Activated T-helper 17 cell treated with anti-CD3 and anti-CD28 coated beads, Interleukin-2, amount 50 U/mL, for 72 hours (primary cell): ENCODE results near the gene MCL1. TPM values are rescaled to one million over a fixed set of nuclear protein-coding genes. Genes with fewer than 3 reads are reported as not detected.

Source experiments
- ATAC-seq: fragments of 150-1000 bp; cut with Tn5 transposase; replicated peaks from 2 replicates; pipeline ENCODE4 v1.10.0; 2021; ENCODE audit warnings: mild to moderate bottlenecking, moderate library complexity
- H3K27ac Mint-ChIP-seq: one replicate; pipeline ENCODE4 v1.8.0; 2022; ENCODE audit warnings: mixed read lengths
- H3K27me3 Mint-ChIP-seq: one replicate; pipeline ENCODE4 v1.8.0; 2022; ENCODE audit warnings: mixed read lengths
- H3K36me3 Mint-ChIP-seq: one replicate; pipeline ENCODE4 v1.8.0; 2022; ENCODE audit warnings: low read depth, mild to moderate bottlenecking, mixed read lengths
- H3K4me1 Mint-ChIP-seq: one replicate; pipeline ENCODE4 v1.8.0; 2022; ENCODE audit warnings: mixed read lengths
- H3K4me3 Mint-ChIP-seq: one replicate; pipeline ENCODE4 v1.8.0; 2022; ENCODE audit warnings: mild to moderate bottlenecking, mixed read lengths
- H3K9me3 Mint-ChIP-seq: one replicate; pipeline ENCODE4 v1.8.0; 2022; ENCODE audit warnings: mixed read lengths
- total RNA-seq, 2 donors: library from RNA; stranded (reverse); gene quantifications; one replicate each; pipeline ENCODE4 v1.2.3, GENCODE V29; 2022

The MCL1 gene
- total RNA-seq, 2 donors from 2014 or later = 235 to 351 TPM

GRCh38 chr1:150534002-150534401 lies 45.4 kb downstream of the MCL1 start:
- no peak overlapping the region for H3K4me3 Mint-ChIP-seq
- no peak overlapping the region for H3K27ac Mint-ChIP-seq
- H3K4me1 Mint-ChIP-seq = no peaks in the 10 kb centered on the region
- ATAC-seq = no peak
- H3K36me3 Mint-ChIP-seq = no peaks in the 10 kb centered on the region
- peaks cover 7% of the 10 kb centered on the region for H3K27me3 Mint-ChIP-seq
- no peaks in the 10 kb centered on the region for H3K9me3 Mint-ChIP-seq

- no peak for ATAC-seq
- Mint-ChIP-seq H3K27me3 (peaks cover 3% of the 10 kb centered on the region), H3K9me3 (no peaks in the 10 kb centered on the region), H3K4me1 (no peaks in the 10 kb centered on the region), H3K4me3 (no peak overlapping the region), H3K36me3 (no peaks in the 10 kb centered on the region), H3K27ac (no peak overlapping the region)
These were observed 46.5 kb downstream of the MCL1 start for GRCh38 chr1:150532860-150533259.

GRCh38 chr1:150530491-150531159 lies 48.8 kb downstream of the MCL1 start:
- Mint-ChIP-seq H3K36me3 (no peaks in the 10 kb centered on the region), H3K4me1 (no peaks in the 10 kb centered on the region), H3K27me3 (no peaks in the 10 kb centered on the region), H3K27ac (no peak overlapping the region), H3K9me3 (no peaks in the 10 kb centered on the region), H3K4me3 (no peak overlapping the region)
- ATAC-seq = no peak

- ATAC-seq = no peak
- Mint-ChIP-seq H3K9me3 (no peaks in the 10 kb centered on the region), H3K36me3 (no peaks in the 10 kb centered on the region), H3K27ac (no peak overlapping the region), H3K27me3 (no peaks in the 10 kb centered on the region), H3K4me3 (no peak overlapping the region), H3K4me1 (no peaks in the 10 kb centered on the region)
These were observed 50.4 kb downstream of the MCL1 start for GRCh38 chr1:150529017-150529416.

GRCh38 chr1:150528196-150528595 lies 51.2 kb downstream of the MCL1 start:
- Mint-ChIP-seq H3K9me3 (no peaks in the 10 kb centered on the region), H3K4me1 (no peaks in the 10 kb centered on the region), H3K27ac (no peak overlapping the region), H3K4me3 (no peak overlapping the region), H3K36me3 (no peaks in the 10 kb centered on the region), H3K27me3 (no peaks in the 10 kb centered on the region)
- no peak for ATAC-seq

- H3K4me3 Mint-ChIP-seq = no peak overlapping the region
- ATAC-seq = no peak
- H3K36me3 Mint-ChIP-seq = no peaks in the 10 kb centered on the region
- no peaks in the 10 kb centered on the region for H3K9me3 Mint-ChIP-seq
- no peaks in the 10 kb centered on the region for H3K27me3 Mint-ChIP-seq
- no peaks in the 10 kb centered on the region for H3K4me1 Mint-ChIP-seq
- H3K27ac Mint-ChIP-seq = no peak overlapping the region
These were observed 54.1 kb downstream of the MCL1 start for GRCh38 chr1:150525348-150525747.

Other genes starting within 250 kb of the MCL1 start
- 10 to 100 TPM; 23.0 to 26.9 TPM for gene RPRD2, start 215.5 kb downstream of the MCL1 start, total RNA-seq
- 10 to 100 TPM; 28.8 to 35.3 TPM for gene TARS2, start 92.2 kb downstream of the MCL1 start, total RNA-seq
- gene ECM1, start 71.5 kb downstream of the MCL1 start, total RNA-seq = 1 to 10 TPM; 1.1 to 2.0 TPM
- 1 to 10 TPM in 1 of 2 donors, not detected in 1; 1.2 TPM for gene FALEC, start 63.9 kb downstream of the MCL1 start, total RNA-seq
- under 1 TPM; 0.29 to 0.37 TPM for gene ADAMTSL4, start 30.2 kb downstream of the MCL1 start, total RNA-seq
- gene ENSA, start 50.0 kb upstream of the MCL1 start, total RNA-seq = 100 to 1,000 TPM; 136 to 199 TPM
- 10 to 100 TPM; 13.0 to 18.7 TPM for gene GOLPH3L, start 117.5 kb upstream of the MCL1 start, total RNA-seq
- not detected for gene HORMAD1, start 141.3 kb upstream of the MCL1 start, total RNA-seq
- gene CTSS, start 186.2 kb upstream of the MCL1 start, total RNA-seq = 10 to 100 TPM; 61.3 to 71.0 TPM
- gene CTSK, start 228.7 kb upstream of the MCL1 start, total RNA-seq = 1 to 10 TPM; 6.1 to 9.8 TPM